ENCODE results near the gene ITGA7. TPM values are rescaled to one million over a fixed set of nuclear protein-coding genes. Genes with fewer than 3 reads are reported as not detected.

Gene ITGA7
- total and polyA plus RNA-seq, 2 of the 8 experiments (the other 6 are each of a cell fraction or from before 2014, with no cell fraction given), result 57.6 to 86.1 TPM

DNA sequence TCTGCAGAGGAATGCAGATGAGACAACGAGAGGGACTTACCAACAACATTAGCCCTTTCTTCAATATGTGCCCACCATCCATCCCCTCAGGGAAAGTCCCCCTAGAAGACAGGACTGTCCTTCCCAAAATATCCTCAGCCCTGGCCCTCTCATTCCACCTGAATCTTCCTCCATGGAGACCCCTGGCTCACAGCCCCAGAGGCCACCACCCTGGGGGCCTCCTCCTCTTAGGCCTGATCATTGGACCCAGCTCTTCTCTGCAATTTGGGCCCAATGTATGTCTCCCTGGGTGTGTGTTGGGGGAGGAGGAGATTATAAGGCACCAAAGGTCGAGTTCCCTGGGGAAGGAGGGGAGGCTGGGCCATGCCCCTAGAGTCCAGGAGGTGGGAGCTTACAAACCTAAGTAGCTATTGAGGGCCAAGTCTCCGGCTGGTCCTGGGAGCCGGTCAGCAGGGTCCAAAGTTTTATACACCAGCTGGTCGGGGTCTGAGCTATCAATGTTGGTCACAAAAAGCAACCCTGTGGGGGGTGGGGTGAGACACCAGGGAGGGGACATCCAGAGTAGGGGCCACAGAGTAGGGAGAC lies 8.1 kb downstream of the ITGA7 start:
- Histone ChIP-seq H4K5ac (ENCODE audit: insufficient read length, low read depth, low read length) (no peak overlapping the region), H4K91ac (replicated peaks; ENCODE audit: insufficient read length, low read length) (no peak overlapping the region), H3K9me3 (ENCODE audit: insufficient read depth in 2 of 2, low read depth in 1 of 2, low read length in 1 of 2) (no peaks in the 10 kb centered on the region), H3K79me1 (ENCODE audit: low read depth, low read length) (peaks cover 4% of the 10 kb centered on the region; the same call in 1 of the 2 replicates), H3K4me3 (ENCODE audit: extremely low read depth in 1 of 4, insufficient read depth in 2 of 4, low read depth in 3 of 4, low read length in 4 of 4) (no peak overlapping the region), H2BK20ac (ENCODE audit: low read length) (no peak overlapping the region), H4K20me1 (replicated peaks in 1 of 2; ENCODE audit: control insufficient read depth in 1 of 2, insufficient read depth in 2 of 2, low read length in 2 of 2) (peaks cover 0 to 9% of the 10 kb centered on the region in 2 experiments), H3K23me2 (ENCODE audit: low read depth, low read length) (no peaks in the 10 kb centered on the region), H3K56ac (replicated peaks; ENCODE audit: insufficient read length, low read depth, low read length) (no peak overlapping the region), H3K23ac (ENCODE audit: insufficient read length) (no peak overlapping the region), H3K4me1 (replicated peaks in 1 of 4; ENCODE audit: control insufficient read depth in 3 of 4, insufficient read depth in 4 of 4, low read length in 3 of 4) (no peaks in the 10 kb centered on the region; a peak in 1 of 7 replicates), H3K36me3 (ENCODE audit: control insufficient read depth in 2 of 4, insufficient read depth in 4 of 4, low read length in 3 of 4) (peaks cover 2 to 29% (median 7%) of the 10 kb centered on the region in 4 experiments; a peak in 6 of 8 replicates), H3K18ac (ENCODE audit: extremely low read depth, low read length) (no peak overlapping the region), H3K14ac (ENCODE audit: insufficient read length) (no peak overlapping the region), H3K4ac (replicated peaks; ENCODE audit: insufficient read length, low read depth, low read length) (no peak overlapping the region), H3K79me2 (ENCODE audit: control insufficient read depth in 1 of 2, insufficient read depth in 2 of 2, low read length in 2 of 2) (peaks cover 0 to 10% of the 10 kb centered on the region in 2 experiments; a peak in 2 of 4 replicates), H2BK5ac (ENCODE audit: low read depth, low read length) (no peak overlapping the region), H2BK120ac (replicated peaks; ENCODE audit: low read depth, low read length) (no peak overlapping the region), H3K27me3 (replicated peaks in 1 of 4; ENCODE audit: control insufficient read depth in 3 of 4, extremely low read depth in 1 of 4, insufficient read depth in 3 of 4, low read length in 3 of 4) (no peaks in the 10 kb centered on the region), H4K8ac (ENCODE audit: extremely low read depth, insufficient read depth, low read length) (no peak overlapping the region), H2AK5ac (ENCODE audit: low read depth, low read length) (no peak overlapping the region), H3K4me2 (ENCODE audit: insufficient read depth in 1 of 2, low read depth in 2 of 2, low read length in 2 of 2) (no peak overlapping the region), H2BK15ac (ENCODE audit: low read length) (no peak overlapping the region), H3K9ac (replicated peaks in 1 of 4; ENCODE audit: extremely low read depth in 1 of 4, low read depth in 3 of 4, low read length in 3 of 4) (no peak overlapping the region), H3K27ac (ENCODE audit: low read depth, low read length) (no peak overlapping the region), H2BK12ac (ENCODE audit: low read depth, low read length) (no peak overlapping the region), H2AFZ (ENCODE audit: low read length) (no peak overlapping the region)
- TF ChIP-seq ZNF274 (IDR thresholded peaks at IDR 0.05; ENCODE audit: borderline replicate concordance, extremely low read depth, low read length), result no peak
- no peak for TF ChIP-seq BRCA1 (IDR thresholded peaks at IDR 0.05; ENCODE audit: low read depth, low read length)
- TF ChIP-seq EP300 (IDR thresholded peaks at IDR 0.05; ENCODE audit: borderline replicate concordance in 1 of 2, low read depth in 2 of 2, low read length in 2 of 2), result no peak
- no peak for TF ChIP-seq POLR2AphosphoS5 (IDR thresholded peaks at IDR 0.05; ENCODE audit: low read depth, low read length)
- TF ChIP-seq RXRA (IDR thresholded peaks at IDR 0.05; ENCODE audit: insufficient read depth, low read depth, low read length), result no peak
- no peak for TF ChIP-seq CHD1 (IDR thresholded peaks at IDR 0.05; ENCODE audit: low read depth, low read length)
- no peak for TF ChIP-seq CBX5 (IDR thresholded peaks at IDR 0.05; ENCODE audit: low read depth, low read length)
- 96% methylated on average over 5 of the region's 5 CpGs; no CpG with 5 or more reads in 1 of the 2 experiments for WGBS, 2 experiments (ENCODE audit: extremely low coverage in 1 of 2, insufficient coverage in 1 of 2, insufficient read length in 1 of 2, insufficient replicate concordance in 2 of 2, low coverage in 1 of 2, low lambda C conversion rate in 2 of 2, missing lambda C conversion rate in 1 of 2)
- DNase-seq (ENCODE audit: low read depth in 1 of 2, low spot score in 2 of 2), result no peak
- FAIRE-seq, result no peak
- CTCF ChIA-PET (ENCODE audit: partially characterized antibody), result interaction anchor here (0.9 to 5.0 kb wide), 6 partner anchors 13 to 42 kb away, joined by 3 to 23 read pairs (median 4); a partner anchor contains a TSS
- POLR2A ChIA-PET (ENCODE audit: partially characterized antibody), result interaction anchor here (0.7 to 1.7 kb wide), 4 partner anchors 10 to 24 kb away, joined by 3 to 6 read pairs (median 4); a partner anchor contains a TSS
